ENCODE data around the gene EIF3L. TPM values are rescaled to one million over a fixed set of nuclear protein-coding genes. Genes with fewer than 3 reads are reported as not detected.

EIF3L gene
- total and polyA plus RNA-seq, 5 donors from 2014 or later, result 267 to 390 (median 328) TPM

GRCh38 chr22:37850801-37851200, 1.6 kb downstream of the EIF3L start:
- H3K4me1 ChIP-seq (ENCODE audit: control insufficient read depth, insufficient read depth, low read length, poor library complexity, severe bottlenecking), result peaks cover 25% of the 10 kb centered on the region
- ATAC-seq (ENCODE audit: low read depth in 2 of 2), result no peak
- Mint-ChIP-seq H3K4me1 (peaks cover 24 to 70% (median 43%) of the 10 kb centered on the region in 4 donors), H3K4me3 (peak overlapping the region; percentile 65 to 99 (median 96)), H3K27me3 (no peaks in the 10 kb centered on the region), H3K9me3 (no peaks in the 10 kb centered on the region), H3K36me3 (peaks cover 35% of the 10 kb centered on the region), H3K27ac (peak overlapping the region; percentile 26 to 36 (median 32))
- H3K36me3 ChIP-seq (ENCODE audit: control insufficient read depth, insufficient read depth, low read length), result peaks cover 46% of the 10 kb centered on the region
- no peak for DNase-seq
- H3K27ac ChIP-seq (ENCODE audit: insufficient read depth, low read length, poor library complexity, severe bottlenecking), result no peak overlapping the region
- no peaks in the 10 kb centered on the region for H3K9me3 ChIP-seq (ENCODE audit: control insufficient read depth in 2 of 2, low read length in 2 of 2)
- H3K4me3 ChIP-seq (ENCODE audit: low read depth, low read length), result no peak overlapping the region
- no peaks in the 10 kb centered on the region for H3K27me3 ChIP-seq (ENCODE audit: control insufficient read depth, insufficient read depth, low read length)

DNA sequence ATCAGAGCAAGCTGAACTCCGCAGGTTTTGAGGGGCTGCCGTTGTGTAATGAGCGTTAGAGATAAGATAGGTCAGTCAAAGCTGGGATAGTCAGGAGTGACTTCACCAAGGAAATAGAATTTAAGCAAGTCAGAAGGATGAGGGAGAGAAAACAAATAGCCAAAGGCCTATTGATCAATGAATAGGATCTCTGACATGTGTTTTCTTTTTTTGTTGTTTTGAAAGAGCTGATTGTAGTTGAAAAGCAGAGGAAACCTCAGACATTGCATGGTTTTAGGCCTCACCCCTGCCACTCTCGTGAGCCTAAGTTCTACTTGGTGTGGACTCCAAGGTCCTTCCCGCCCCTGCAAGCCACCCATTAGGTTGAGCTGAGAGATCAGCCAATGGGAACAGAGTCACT, 3.2 kb downstream of the EIF3L start:
- Mint-ChIP-seq H3K36me3 (peaks cover 41% of the 10 kb centered on the region), H3K9me3 (no peaks in the 10 kb centered on the region), H3K27ac (no peak overlapping the region), H3K4me1 (peaks cover 24 to 69% (median 44%) of the 10 kb centered on the region in 4 donors), H3K27me3 (no peaks in the 10 kb centered on the region), H3K4me3 (peak overlapping the region in 1 of 4 donors; percentile 11)
- H3K4me3 ChIP-seq (ENCODE audit: low read depth, low read length), result no peak overlapping the region
- ATAC-seq (ENCODE audit: low read depth in 2 of 2) (no peak), DNase-seq (no peak)
- H3K36me3 ChIP-seq (ENCODE audit: control insufficient read depth, insufficient read depth, low read length), result peaks cover 53% of the 10 kb centered on the region
- no peaks in the 10 kb centered on the region for H3K27me3 ChIP-seq (ENCODE audit: control insufficient read depth, insufficient read depth, low read length)
- H3K9me3 ChIP-seq (ENCODE audit: control insufficient read depth in 2 of 2, low read length in 2 of 2), result no peaks in the 10 kb centered on the region
- peaks cover 25% of the 10 kb centered on the region for H3K4me1 ChIP-seq (ENCODE audit: control insufficient read depth, insufficient read depth, low read length, poor library complexity, severe bottlenecking)
- H3K27ac ChIP-seq (ENCODE audit: insufficient read depth, low read length, poor library complexity, severe bottlenecking), result no peak overlapping the region

GRCh38 chr22:37854946-37855345, 5.7 kb downstream of the EIF3L start:
- no peak overlapping the region for H3K27ac ChIP-seq (ENCODE audit: insufficient read depth, low read length, poor library complexity, severe bottlenecking)
- H3K27me3 ChIP-seq (ENCODE audit: control insufficient read depth, insufficient read depth, low read length), result no peaks in the 10 kb centered on the region
- no peaks in the 10 kb centered on the region for H3K9me3 Mint-ChIP-seq
- peaks cover 19% of the 10 kb centered on the region for H3K4me1 ChIP-seq (ENCODE audit: control insufficient read depth, insufficient read depth, low read length, poor library complexity, severe bottlenecking)
- DNase-seq (no peak), ATAC-seq (ENCODE audit: low read depth in 2 of 2) (no peak)
- H3K4me3 Mint-ChIP-seq, result peak overlapping the region in 1 of 4 donors; percentile 33
- H3K36me3 ChIP-seq (ENCODE audit: control insufficient read depth, insufficient read depth, low read length), result peaks cover 72% of the 10 kb centered on the region
- H3K27ac Mint-ChIP-seq, result peak overlapping the region in 1 of 3 donors; percentile 72
- H3K9me3 ChIP-seq (ENCODE audit: control insufficient read depth in 2 of 2, low read length in 2 of 2), result no peaks in the 10 kb centered on the region
- no peak overlapping the region for H3K4me3 ChIP-seq (ENCODE audit: low read depth, low read length)
- H3K36me3 Mint-ChIP-seq, result peaks cover 51% of the 10 kb centered on the region
- H3K4me1 Mint-ChIP-seq, result peaks cover 8 to 56% (median 30%) of the 10 kb centered on the region in 4 donors
- H3K27me3 Mint-ChIP-seq, result no peaks in the 10 kb centered on the region

DNA sequence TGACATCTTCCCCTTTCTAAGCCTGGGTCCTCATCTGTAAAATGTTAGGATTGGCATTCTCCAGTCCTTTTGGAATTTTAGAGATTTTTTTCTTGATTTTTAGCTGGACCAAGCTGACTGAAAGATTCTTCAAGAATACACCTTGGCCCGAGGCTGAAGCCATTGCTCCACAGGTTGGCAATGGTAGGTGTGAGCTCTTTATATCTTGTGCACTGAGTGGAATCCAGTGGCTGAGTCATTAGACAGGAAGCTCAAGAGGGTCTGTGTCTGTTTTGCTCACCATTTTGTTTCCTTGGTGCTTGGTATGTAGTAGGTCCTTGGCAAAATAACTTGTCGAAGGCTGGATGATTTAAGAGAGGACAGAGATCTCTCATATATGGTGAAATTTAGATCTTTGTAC, 6.2 kb downstream of the EIF3L start:
- Mint-ChIP-seq H3K4me1 (peaks cover 8 to 51% (median 29%) of the 10 kb centered on the region in 4 donors), H3K9me3 (peaks cover 0 to 1% (median 0%) of the 10 kb centered on the region in 7 donors), H3K4me3 (peak overlapping the region in 1 of 4 donors; percentile 60), H3K36me3 (peaks cover 52% of the 10 kb centered on the region), H3K27me3 (no peaks in the 10 kb centered on the region), H3K27ac (peak overlapping the region in 1 of 3 donors; percentile 13)
- no peak for ATAC-seq (ENCODE audit: low read depth in 2 of 2)
- H3K27me3 ChIP-seq (ENCODE audit: control insufficient read depth, insufficient read depth, low read length), result no peaks in the 10 kb centered on the region
- no peaks in the 10 kb centered on the region for H3K9me3 ChIP-seq (ENCODE audit: control insufficient read depth in 2 of 2, low read length in 2 of 2)
- H3K4me3 ChIP-seq (ENCODE audit: low read depth, low read length), result no peak overlapping the region
- H3K36me3 ChIP-seq (ENCODE audit: control insufficient read depth, insufficient read depth, low read length), result peaks cover 75% of the 10 kb centered on the region
- no peak for DNase-seq
- peaks cover 14% of the 10 kb centered on the region for H3K4me1 ChIP-seq (ENCODE audit: control insufficient read depth, insufficient read depth, low read length, poor library complexity, severe bottlenecking)
- H3K27ac ChIP-seq (ENCODE audit: insufficient read depth, low read length, poor library complexity, severe bottlenecking), result no peak overlapping the region

GRCh38 chr22:37860796-37861421, 11.7 kb downstream of the EIF3L start:
- Histone ChIP-seq H3K27me3 (ENCODE audit: control insufficient read depth, insufficient read depth, low read length) (no peaks in the 10 kb centered on the region), H3K4me1 (ENCODE audit: control insufficient read depth, insufficient read depth, low read length, poor library complexity, severe bottlenecking) (no peaks in the 10 kb centered on the region), H3K9me3 (ENCODE audit: control insufficient read depth in 2 of 2, low read length in 2 of 2) (no peaks in the 10 kb centered on the region), H3K36me3 (ENCODE audit: control insufficient read depth, insufficient read depth, low read length) (peaks cover 79% of the 10 kb centered on the region), H3K4me3 (ENCODE audit: low read depth, low read length) (no peak overlapping the region), H3K27ac (ENCODE audit: insufficient read depth, low read length, poor library complexity, severe bottlenecking) (no peak overlapping the region)
- Mint-ChIP-seq H3K9me3 (peaks cover 0 to 1% (median 0%) of the 10 kb centered on the region in 7 donors), H3K4me3 (no peak overlapping the region), H3K27ac (no peak overlapping the region), H3K27me3 (no peaks in the 10 kb centered on the region), H3K36me3 (peaks cover 50% of the 10 kb centered on the region), H3K4me1 (peaks cover 0 to 15% (median 7%) of the 10 kb centered on the region in 4 donors)
- DNase-seq, result no peak
- ATAC-seq (ENCODE audit: low read depth in 2 of 2), result no peak

DNA sequence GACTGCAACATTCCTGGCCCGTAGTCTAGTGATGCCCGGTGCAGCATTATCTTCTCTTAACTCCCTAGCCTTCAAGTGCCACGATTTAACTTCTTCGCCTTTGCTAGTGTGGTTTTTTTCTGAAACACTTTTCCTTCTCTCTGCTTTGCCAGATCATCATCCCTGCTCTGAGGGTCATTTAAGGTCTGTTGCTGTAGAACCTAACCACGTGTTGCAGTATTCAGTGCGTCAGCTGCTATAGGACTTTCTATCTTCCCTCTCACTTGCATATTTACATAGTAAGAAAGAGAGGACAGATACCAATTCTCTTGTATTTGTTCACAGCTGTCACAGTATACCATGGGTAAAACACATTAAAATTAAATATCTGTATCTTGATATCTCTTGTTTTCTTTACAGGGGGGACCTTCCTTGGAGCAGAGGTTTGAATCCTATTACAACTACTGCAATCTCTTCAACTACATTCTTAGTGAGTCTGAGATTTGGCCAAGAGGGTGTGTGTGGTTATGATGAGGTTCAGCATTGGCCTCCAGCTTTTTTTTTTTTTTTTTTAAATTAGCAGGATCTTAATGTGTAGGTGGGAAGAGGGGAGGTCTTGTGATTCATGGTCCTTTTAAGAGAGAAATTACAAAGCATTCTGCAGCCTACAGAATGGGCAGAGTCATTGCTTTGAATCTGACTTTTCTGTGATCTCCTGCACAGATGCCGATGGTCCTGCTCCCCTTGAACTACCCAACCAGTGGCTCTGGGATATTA, 13.5 kb downstream of the EIF3L start:
- no peak overlapping the region for H3K4me3 Mint-ChIP-seq
- Histone ChIP-seq H3K36me3 (ENCODE audit: control insufficient read depth, insufficient read depth, low read length) (peaks cover 87% of the 10 kb centered on the region), H3K9me3 (ENCODE audit: control insufficient read depth in 2 of 2, low read length in 2 of 2) (no peaks in the 10 kb centered on the region), H3K27ac (ENCODE audit: insufficient read depth, low read length, poor library complexity, severe bottlenecking) (no peak overlapping the region), H3K27me3 (ENCODE audit: control insufficient read depth, insufficient read depth, low read length) (no peaks in the 10 kb centered on the region), H3K4me3 (ENCODE audit: low read depth, low read length) (no peak overlapping the region), H3K4me1 (ENCODE audit: control insufficient read depth, insufficient read depth, low read length, poor library complexity, severe bottlenecking) (no peaks in the 10 kb centered on the region)
- peak overlapping the region in 1 of 3 donors; percentile 44 for H3K27ac Mint-ChIP-seq
- ATAC-seq (ENCODE audit: low read depth in 2 of 2) (no peak), DNase-seq (no peak)
- H3K27me3 Mint-ChIP-seq, result no peaks in the 10 kb centered on the region
- peaks cover 44% of the 10 kb centered on the region for H3K36me3 Mint-ChIP-seq
- H3K4me1 Mint-ChIP-seq, result peaks cover 0 to 13% (median 6%) of the 10 kb centered on the region in 4 donors
- H3K9me3 Mint-ChIP-seq, result peaks cover 0 to 1% (median 0%) of the 10 kb centered on the region in 7 donors

DNA sequence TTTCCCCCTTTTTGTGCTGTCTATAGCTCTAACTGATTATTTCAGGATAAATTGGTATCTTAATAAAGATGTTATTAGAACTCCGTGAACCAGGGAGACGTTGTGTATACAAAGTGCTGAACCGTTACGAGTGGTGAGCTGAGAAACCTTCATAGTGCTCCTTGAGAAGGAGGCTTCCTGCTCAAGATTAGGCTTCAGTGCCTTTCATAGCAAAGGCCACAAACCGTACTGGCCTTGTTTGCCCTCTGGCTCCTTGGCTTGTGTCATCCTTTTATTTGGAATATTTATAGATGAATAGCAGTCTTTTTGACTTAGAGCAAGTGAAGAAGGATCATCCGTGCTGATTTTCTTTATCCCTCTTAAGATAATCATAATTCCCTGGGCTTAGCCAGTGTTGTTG, 16.3 kb downstream of the EIF3L start:
- H3K36me3 ChIP-seq (ENCODE audit: control insufficient read depth, insufficient read depth, low read length), result peaks cover 86% of the 10 kb centered on the region
- ATAC-seq (ENCODE audit: low read depth in 2 of 2), result no peak
- no peak overlapping the region for H3K27ac ChIP-seq (ENCODE audit: insufficient read depth, low read length, poor library complexity, severe bottlenecking)
- no peak overlapping the region for H3K4me3 ChIP-seq (ENCODE audit: low read depth, low read length)
- no peak for DNase-seq
- H3K27me3 ChIP-seq (ENCODE audit: control insufficient read depth, insufficient read depth, low read length), result no peaks in the 10 kb centered on the region
- H3K36me3 Mint-ChIP-seq, result peaks cover 47% of the 10 kb centered on the region
- peaks cover 0 to 9% (median 6%) of the 10 kb centered on the region in 4 donors for H3K4me1 Mint-ChIP-seq
- no peaks in the 10 kb centered on the region for H3K4me1 ChIP-seq (ENCODE audit: control insufficient read depth, insufficient read depth, low read length, poor library complexity, severe bottlenecking)
- no peak overlapping the region for H3K4me3 Mint-ChIP-seq
- no peaks in the 10 kb centered on the region for H3K9me3 Mint-ChIP-seq
- no peaks in the 10 kb centered on the region for H3K9me3 ChIP-seq (ENCODE audit: control insufficient read depth in 2 of 2, low read length in 2 of 2)
- no peak overlapping the region for H3K27ac Mint-ChIP-seq
- no peaks in the 10 kb centered on the region for H3K27me3 Mint-ChIP-seq
